Measurements from ENCODE around the gene S1PR3.

Gene S1PR3

GRCh38 chr9:89006267-89006666, 15.0 kb downstream of the S1PR3 start:
- Histone ChIP-seq H3K9me3 (ENCODE audit: low read length) (no peaks in the 10 kb centered on the region), H3K4me2 (ENCODE audit: low read length) (no peak overlapping the region)
- TF ChIP-seq CTCF (IDR thresholded peaks at IDR 0.05; ENCODE audit: low read length), result no peak
- TF ChIP-seq EZH2 (IDR thresholded peaks at IDR 0.05; ENCODE audit: borderline replicate concordance, low read length), result no peak

GRCh38 chr9:89006996-89007967, 16.0 kb downstream of the S1PR3 start:
- Histone ChIP-seq H4K20me1 (ENCODE audit: insufficient read depth, low read length) (no peaks in the 10 kb centered on the region), H3F3A (ENCODE audit: insufficient read depth, low read length) (no peaks in the 10 kb centered on the region), H2AFZ (ENCODE audit: low read length) (no peak overlapping the region), H3K4me1 (ENCODE audit: insufficient read depth, low read length, severe bottlenecking) (peaks cover 9% of the 10 kb centered on the region), H3K27ac (ENCODE audit: low read depth, low read length, poor library complexity, severe bottlenecking) (no peak overlapping the region), H3K4me3 (ENCODE audit: low read depth, low read length, poor library complexity, severe bottlenecking) (no peak overlapping the region), H3K4me2 (ENCODE audit: low read length) (no peak overlapping the region), H3K9me3 (ENCODE audit: low read length) (no peaks in the 10 kb centered on the region), H3K27me3 (ENCODE audit: insufficient read depth, low read length) (no peaks in the 10 kb centered on the region; the same call in 1 of the 2 replicates), H3K9me2 (ENCODE audit: low read depth, low read length) (no peaks in the 10 kb centered on the region), H3K9ac (ENCODE audit: low read length) (no peak overlapping the region), H3K79me2 (ENCODE audit: insufficient read depth, low read length) (no peaks in the 10 kb centered on the region), H3K36me3 (ENCODE audit: insufficient read depth, low read length) (no peaks in the 10 kb centered on the region; the same call in 1 of the 2 replicates)
- TF ChIP-seq EZH2 (IDR thresholded peaks at IDR 0.05; ENCODE audit: borderline replicate concordance, low read length), result no peak
- TF ChIP-seq CTCF (IDR thresholded peaks at IDR 0.05; ENCODE audit: low read length), result no peak

More at GRCh38 chr9:89006267-89006666, 15.0 kb downstream of the S1PR3 start:
- Histone ChIP-seq H4K20me1 (ENCODE audit: insufficient read depth, low read length) (no peaks in the 10 kb centered on the region), H3K27ac (ENCODE audit: low read depth, low read length, poor library complexity, severe bottlenecking) (no peak overlapping the region), H3K9me2 (ENCODE audit: low read depth, low read length) (no peaks in the 10 kb centered on the region), H3K27me3 (ENCODE audit: insufficient read depth, low read length) (no peaks in the 10 kb centered on the region; the same call in 1 of the 2 replicates), H3K9ac (ENCODE audit: low read length) (no peak overlapping the region), H3F3A (ENCODE audit: insufficient read depth, low read length) (no peaks in the 10 kb centered on the region), H2AFZ (ENCODE audit: low read length) (no peak overlapping the region), H3K4me1 (ENCODE audit: insufficient read depth, low read length, severe bottlenecking) (peaks cover 10% of the 10 kb centered on the region), H3K4me3 (ENCODE audit: low read depth, low read length, poor library complexity, severe bottlenecking) (no peak overlapping the region), H3K79me2 (ENCODE audit: insufficient read depth, low read length) (no peaks in the 10 kb centered on the region), H3K36me3 (ENCODE audit: insufficient read depth, low read length) (no peaks in the 10 kb centered on the region; the same call in 1 of the 2 replicates)

GRCh38 chr9:89008055-89008743, 16.9 kb downstream of the S1PR3 start:
- Histone ChIP-seq H3K4me1 (ENCODE audit: insufficient read depth, low read length, severe bottlenecking) (peaks cover 9% of the 10 kb centered on the region), H2AFZ (ENCODE audit: low read length) (no peak overlapping the region), H3K9me2 (ENCODE audit: low read depth, low read length) (no peaks in the 10 kb centered on the region), H3K9ac (ENCODE audit: low read length) (no peak overlapping the region), H3K4me3 (ENCODE audit: low read depth, low read length, poor library complexity, severe bottlenecking) (no peak overlapping the region), H3K36me3 (ENCODE audit: insufficient read depth, low read length) (no peaks in the 10 kb centered on the region; the same call in 1 of the 2 replicates), H3K9me3 (ENCODE audit: low read length) (no peaks in the 10 kb centered on the region), H3K79me2 (ENCODE audit: insufficient read depth, low read length) (no peaks in the 10 kb centered on the region), H3K4me2 (ENCODE audit: low read length) (no peak overlapping the region), H3K27me3 (ENCODE audit: insufficient read depth, low read length) (peaks cover 4% of the 10 kb centered on the region; the same call in 1 of the 2 replicates), H4K20me1 (ENCODE audit: insufficient read depth, low read length) (no peaks in the 10 kb centered on the region), H3K27ac (ENCODE audit: low read depth, low read length, poor library complexity, severe bottlenecking) (no peak overlapping the region), H3F3A (ENCODE audit: insufficient read depth, low read length) (no peaks in the 10 kb centered on the region)
- TF ChIP-seq CTCF (IDR thresholded peaks at IDR 0.05; ENCODE audit: low read length), result no peak
- TF ChIP-seq EZH2 (IDR thresholded peaks at IDR 0.05; ENCODE audit: borderline replicate concordance, low read length), result no peak

All from OCI-LY1 (cell line).